DOHH2 (cell line): ENCODE results near the gene DDR2.

Source experiments
- H3F3A ChIP-seq: fragments of 200-600 bp; sonication (generic), shearing (Covaris generic); 2 replicates; pipeline ENCODE4 v1.6.0; 2016; ENCODE audit warnings: antibody characterized with exemption, mild to moderate bottlenecking; ENCODE audit not compliant: control insufficient read depth, insufficient read depth
- H3K27ac ChIP-seq: fragments of 200-600 bp; sonication (generic); 2 replicates; pipeline ENCODE4 v1.5.1; 2014; ENCODE audit warnings: low read depth, mild to moderate bottlenecking, low read length, moderate library complexity
- H3K27me3 ChIP-seq: fragments of 200-600 bp; sonication (generic); 2 replicates; pipeline ENCODE4 v1.6.1; 2014; ENCODE audit warnings: mild to moderate bottlenecking, low read length, mixed read lengths; ENCODE audit not compliant: control insufficient read depth
- H3K36me3 ChIP-seq: fragments of 200-600 bp; sonication (generic); 2 replicates; pipeline ENCODE4 v1.6.1; 2014; ENCODE audit warnings: mild to moderate bottlenecking, low read length, moderate library complexity, mixed read lengths; ENCODE audit not compliant: control insufficient read depth
- H3K4me1 ChIP-seq: fragments of 200-600 bp; sonication (generic); 2 replicates; pipeline ENCODE4 v1.6.1; 2014; ENCODE audit warnings: mild to moderate bottlenecking, low read length, mixed read lengths; ENCODE audit not compliant: control insufficient read depth
- H3K4me2 ChIP-seq: fragments of 200-600 bp; sonication (generic); 2 replicates; pipeline ENCODE4 v1.6.0; 2014; ENCODE audit warnings: mild to moderate bottlenecking, low read length, moderate library complexity
- H3K4me3 ChIP-seq: fragments of 200-600 bp; sonication (generic); 2 replicates; pipeline ENCODE4 v1.5.1; 2014; ENCODE audit warnings: mild to moderate bottlenecking, low read length, mixed read lengths
- H3K79me2 ChIP-seq: fragments of 200-600 bp; sonication (generic); 2 replicates; pipeline ENCODE4 v1.6.1; 2014; ENCODE audit warnings: mild to moderate bottlenecking, low read length, mixed read lengths; ENCODE audit not compliant: control insufficient read depth
- H3K9me2 ChIP-seq: fragments of 200-600 bp; sonication (generic); replicated peaks from 2 replicates; pipeline ENCODE4 v1.6.1; 2014; ENCODE audit warnings: mild to moderate bottlenecking, low read length, mixed read lengths; ENCODE audit not compliant: control insufficient read depth
- H3K9me3 ChIP-seq: fragments of 200-600 bp; sonication (generic); 2 replicates; pipeline ENCODE4 v1.6.1; 2014; ENCODE audit warnings: antibody characterized with exemption, low read length, mixed read lengths; ENCODE audit not compliant: control insufficient read depth, insufficient read depth
- H4K20me1 ChIP-seq: fragments of 200-600 bp; sonication (generic); 2 replicates; pipeline ENCODE4 v1.6.0; 2014; ENCODE audit warnings: low read depth, mild to moderate bottlenecking, antibody characterized with exemption, low read length, moderate library complexity; ENCODE audit not compliant: control insufficient read depth, insufficient read depth
- EZH2phosphoT487 ChIP-seq: fragments of 200-600 bp; sonication (generic); IDR thresholded peaks from 2 replicates; pipeline ENCODE4 v1.6.1; 2017; ENCODE audit warnings: borderline replicate concordance, mild to moderate bottlenecking, antibody characterized with exemption, low read length, moderate library complexity, mixed read lengths
- TF ChIP-seq, protein P1 (sequence below): fragments of 200-600 bp; sonication (generic); IDR thresholded peaks from one replicate; pipeline ENCODE4 v1.5.1; 2014; ENCODE audit warnings: antibody characterized with exemption, mild to moderate bottlenecking, low read depth, low read length; ENCODE audit not compliant: poor library complexity, severe bottlenecking

The DDR2 gene

GRCh38 chr1:162587761-162588260 lies 44.5 kb upstream of the DDR2 start:
- H3F3A ChIP-seq = no peaks in the 10 kb centered on the region
- peaks cover 18% of the 10 kb centered on the region for H3K36me3 ChIP-seq
- H3K27me3 ChIP-seq = no peaks in the 10 kb centered on the region
- no peaks in the 10 kb centered on the region for H4K20me1 ChIP-seq
- H3K27ac ChIP-seq = no peak overlapping the region
- no peaks in the 10 kb centered on the region for H3K4me1 ChIP-seq
- H3K79me2 ChIP-seq = no peaks in the 10 kb centered on the region
- no peaks in the 10 kb centered on the region for H3K9me2 ChIP-seq
- H3K4me3 ChIP-seq = no peak overlapping the region
- no peaks in the 10 kb centered on the region for H3K9me3 ChIP-seq
- no peak for TF ChIP-seq EZH2phosphoT487
- TF ChIP-seq, protein P1, sequence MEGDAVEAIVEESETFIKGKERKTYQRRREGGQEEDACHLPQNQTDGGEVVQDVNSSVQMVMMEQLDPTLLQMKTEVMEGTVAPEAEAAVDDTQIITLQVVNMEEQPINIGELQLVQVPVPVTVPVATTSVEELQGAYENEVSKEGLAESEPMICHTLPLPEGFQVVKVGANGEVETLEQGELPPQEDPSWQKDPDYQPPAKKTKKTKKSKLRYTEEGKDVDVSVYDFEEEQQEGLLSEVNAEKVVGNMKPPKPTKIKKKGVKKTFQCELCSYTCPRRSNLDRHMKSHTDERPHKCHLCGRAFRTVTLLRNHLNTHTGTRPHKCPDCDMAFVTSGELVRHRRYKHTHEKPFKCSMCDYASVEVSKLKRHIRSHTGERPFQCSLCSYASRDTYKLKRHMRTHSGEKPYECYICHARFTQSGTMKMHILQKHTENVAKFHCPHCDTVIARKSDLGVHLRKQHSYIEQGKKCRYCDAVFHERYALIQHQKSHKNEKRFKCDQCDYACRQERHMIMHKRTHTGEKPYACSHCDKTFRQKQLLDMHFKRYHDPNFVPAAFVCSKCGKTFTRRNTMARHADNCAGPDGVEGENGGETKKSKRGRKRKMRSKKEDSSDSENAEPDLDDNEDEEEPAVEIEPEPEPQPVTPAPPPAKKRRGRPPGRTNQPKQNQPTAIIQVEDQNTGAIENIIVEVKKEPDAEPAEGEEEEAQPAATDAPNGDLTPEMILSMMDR = no peak
- H3K4me2 ChIP-seq = no peak overlapping the region

GRCh38 chr1:162590101-162590500 lies 42.2 kb upstream of the DDR2 start:
- Histone ChIP-seq H3K36me3 (peaks cover 19% of the 10 kb centered on the region), H3K79me2 (no peaks in the 10 kb centered on the region), H3K4me3 (no peak overlapping the region), H3K9me2 (no peaks in the 10 kb centered on the region), H3K27me3 (no peaks in the 10 kb centered on the region), H3K4me1 (no peaks in the 10 kb centered on the region), H3K27ac (no peak overlapping the region), H3K9me3 (no peaks in the 10 kb centered on the region), H3K4me2 (no peak overlapping the region), H4K20me1 (no peaks in the 10 kb centered on the region), H3F3A (no peaks in the 10 kb centered on the region)
- TF ChIP-seq, protein P1 = no peak
- TF ChIP-seq EZH2phosphoT487 = no peak

GRCh38 chr1:162590686-162591085 lies 41.6 kb upstream of the DDR2 start:
- H3K4me2 ChIP-seq = no peak overlapping the region
- peaks cover 19% of the 10 kb centered on the region for H3K36me3 ChIP-seq
- H3K27ac ChIP-seq = no peak overlapping the region
- H4K20me1 ChIP-seq = no peaks in the 10 kb centered on the region
- H3K27me3 ChIP-seq = no peaks in the 10 kb centered on the region
- no peaks in the 10 kb centered on the region for H3K9me2 ChIP-seq
- TF ChIP-seq, protein P1 = no peak
- TF ChIP-seq EZH2phosphoT487 = no peak
- H3K4me3 ChIP-seq = no peak overlapping the region
- no peaks in the 10 kb centered on the region for H3K79me2 ChIP-seq
- no peaks in the 10 kb centered on the region for H3K4me1 ChIP-seq
- no peaks in the 10 kb centered on the region for H3K9me3 ChIP-seq
- no peaks in the 10 kb centered on the region for H3F3A ChIP-seq
